Muscle layer of colon (tissue), 2 donors: Measurements from ENCODE around the gene GPR25.

Source experiments
- H3K27ac ChIP-seq: one replicate; pipeline ENCODE4 v1.7.0; 2013; ENCODE audit warnings: low read depth, mild to moderate bottlenecking, low read length, moderate library complexity
- H3K27me3 ChIP-seq, 2 donors: one replicate each; pipeline ENCODE4 v1.7.0; 2013; ENCODE audit warnings: low read length in 2 of 2, mild to moderate bottlenecking in 2 of 2; ENCODE audit not compliant: insufficient read depth in 2 of 2, control insufficient read depth in 1 of 2
- H3K36me3 ChIP-seq: one replicate; pipeline ENCODE4 v1.7.0; 2013; ENCODE audit warnings: mild to moderate bottlenecking, low read length; ENCODE audit not compliant: insufficient read depth
- H3K4me1 ChIP-seq: one replicate; pipeline ENCODE4 v1.7.0; 2013; ENCODE audit warnings: mild to moderate bottlenecking, low read length; ENCODE audit not compliant: insufficient read depth
- H3K4me3 ChIP-seq, 2 donors: one replicate each; pipeline ENCODE4 v1.7.0; 2013; ENCODE audit warnings: low read length in 2 of 2, low read depth in 1 of 2, mild to moderate bottlenecking in 1 of 2, moderate library complexity in 1 of 2
- H3K9ac ChIP-seq: one replicate; pipeline ENCODE4 v1.7.0; 2013; ENCODE audit warnings: low read length
- H3K9me3 ChIP-seq: one replicate; pipeline ENCODE4 v1.7.0; 2013; ENCODE audit warnings: mild to moderate bottlenecking, low read length
- donor health status: abdominal sarcoma.
- donor health status: Adenocarcinoma of cecum.

GPR25 gene

DNA sequence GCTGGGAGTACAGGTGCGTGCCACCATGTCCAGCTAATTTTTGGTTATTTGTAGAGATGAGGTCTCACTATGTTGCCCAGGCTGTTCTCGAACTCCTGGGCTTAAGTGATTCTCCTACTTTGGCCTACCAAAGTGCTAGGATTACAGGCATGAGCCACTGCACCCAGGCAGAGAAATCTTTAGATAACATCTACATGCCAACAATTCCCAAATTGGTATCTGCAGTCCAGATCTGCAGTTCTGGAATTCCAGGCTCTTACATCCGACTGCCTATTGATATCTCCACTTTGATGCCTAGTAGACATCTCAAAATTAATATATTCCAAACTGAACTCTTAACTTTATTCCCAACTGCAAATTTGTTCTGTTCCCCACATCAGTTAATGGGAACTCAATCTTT is 45.2 kb downstream of the GPR25 start:
- no peak overlapping the region for H3K27ac ChIP-seq
- no peak overlapping the region for H3K9ac ChIP-seq
- no peaks in the 10 kb centered on the region for H3K36me3 ChIP-seq
- no peak overlapping the region for H3K4me3 ChIP-seq
- H3K9me3 ChIP-seq = no peaks in the 10 kb centered on the region
- H3K4me1 ChIP-seq = no peaks in the 10 kb centered on the region
- H3K27me3 ChIP-seq = peaks cover 0 to 4% of the 10 kb centered on the region in 2 donors

DNA sequence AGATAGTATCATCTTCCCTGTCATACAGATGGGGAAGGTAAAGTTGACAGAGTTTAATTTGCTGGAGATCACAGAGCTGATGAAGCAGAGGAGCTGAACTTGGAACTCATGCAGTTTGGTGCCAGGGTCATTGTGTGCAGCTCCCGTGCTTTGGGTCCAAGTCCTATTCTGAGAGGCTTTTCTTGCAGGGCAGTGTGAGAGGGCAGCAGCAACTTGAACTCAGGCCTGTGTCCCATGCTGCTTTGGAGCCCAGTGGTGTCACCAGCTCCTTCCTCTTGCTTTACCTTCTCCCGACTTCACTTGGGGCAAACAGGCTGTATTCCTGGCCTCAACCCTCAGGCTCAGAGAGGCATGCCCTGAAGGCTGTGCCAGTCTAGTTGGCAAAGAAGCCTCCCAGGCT is 46.6 kb downstream of the GPR25 start:
- H3K27me3 ChIP-seq = peaks cover 0 to 4% of the 10 kb centered on the region in 2 donors
- H3K27ac ChIP-seq = no peak overlapping the region
- no peaks in the 10 kb centered on the region for H3K36me3 ChIP-seq
- no peak overlapping the region for H3K4me3 ChIP-seq
- no peak overlapping the region for H3K9ac ChIP-seq
- no peaks in the 10 kb centered on the region for H3K4me1 ChIP-seq
- H3K9me3 ChIP-seq = no peaks in the 10 kb centered on the region

DNA sequence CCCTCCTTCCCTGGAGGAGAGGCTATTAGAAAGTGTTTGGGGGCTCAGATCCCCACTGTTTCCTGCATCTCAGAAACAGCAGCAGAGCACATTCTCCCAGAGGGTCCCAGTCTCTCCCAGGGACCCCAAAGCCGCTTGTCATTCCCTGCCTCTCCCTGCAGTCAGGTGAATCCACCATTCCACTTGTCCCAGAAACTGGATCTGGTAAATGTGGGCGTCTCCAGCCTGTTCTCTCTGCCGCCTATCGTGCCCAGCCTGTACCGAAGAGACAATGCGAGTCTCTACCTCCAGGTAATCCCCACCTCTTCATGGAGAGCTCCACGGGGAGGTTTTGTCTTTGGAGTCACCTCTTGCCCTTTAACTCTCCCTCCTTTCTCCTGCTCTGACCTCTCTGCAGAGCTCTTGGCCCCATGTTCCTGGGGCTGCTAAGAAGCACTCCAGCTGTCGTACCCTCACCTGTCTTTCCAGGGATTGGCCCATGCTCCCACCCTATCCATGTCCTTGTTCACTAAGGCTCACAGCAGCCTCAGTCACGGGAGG is 48.9 kb downstream of the GPR25 start:
- Histone ChIP-seq H3K9ac (no peak overlapping the region), H3K27ac (no peak overlapping the region), H3K4me1 (no peaks in the 10 kb centered on the region), H3K9me3 (no peaks in the 10 kb centered on the region), H3K27me3 (no peaks in the 10 kb centered on the region), H3K36me3 (no peaks in the 10 kb centered on the region), H3K4me3 (no peak overlapping the region)

DNA sequence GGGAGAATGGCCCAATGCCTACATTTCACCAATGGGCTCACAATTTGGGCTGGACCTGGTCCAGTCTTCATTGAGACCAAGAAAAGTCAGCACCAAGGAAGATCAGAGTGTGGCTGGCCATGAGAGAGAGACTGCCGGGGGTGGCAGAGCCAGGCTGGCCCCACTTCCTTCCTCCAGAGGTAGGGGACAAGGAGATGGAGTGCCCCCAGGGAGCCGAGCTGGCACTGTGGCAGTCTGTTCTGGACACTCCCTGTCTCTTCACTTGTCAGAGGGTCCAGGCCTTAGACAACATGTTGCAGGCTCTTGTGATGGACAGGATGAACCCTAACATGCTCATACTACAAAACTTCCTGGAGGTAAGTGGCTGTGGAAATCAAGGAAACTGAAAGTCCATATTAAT is 49.6 kb downstream of the GPR25 start:
- Histone ChIP-seq H3K36me3 (no peaks in the 10 kb centered on the region), H3K27ac (no peak overlapping the region), H3K27me3 (no peaks in the 10 kb centered on the region), H3K4me3 (no peak overlapping the region), H3K4me1 (no peaks in the 10 kb centered on the region), H3K9me3 (no peaks in the 10 kb centered on the region), H3K9ac (no peak overlapping the region)

DNA sequence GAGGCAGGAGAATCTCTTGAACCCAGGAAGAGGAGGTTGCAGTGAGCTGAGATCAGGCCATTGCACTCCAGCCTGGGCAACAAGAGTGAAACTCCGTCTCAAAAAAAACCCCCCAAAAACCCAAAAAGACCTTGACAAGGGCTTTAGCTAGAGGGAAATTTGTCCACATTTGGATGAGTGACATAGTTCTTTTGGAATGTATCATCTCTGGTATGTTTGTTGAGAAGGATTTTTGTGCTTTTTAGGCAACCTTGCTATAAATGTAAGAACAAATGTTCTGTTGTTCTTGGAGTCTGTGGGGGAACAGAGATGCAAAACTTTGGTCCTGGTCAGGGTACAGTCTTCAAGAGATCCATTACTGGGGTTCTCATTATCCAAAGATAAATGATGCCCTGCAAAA is 50.8 kb downstream of the GPR25 start:
- Histone ChIP-seq H3K27me3 (no peaks in the 10 kb centered on the region), H3K4me3 (no peak overlapping the region), H3K4me1 (no peaks in the 10 kb centered on the region), H3K36me3 (no peaks in the 10 kb centered on the region), H3K9ac (no peak overlapping the region), H3K27ac (no peak overlapping the region), H3K9me3 (no peaks in the 10 kb centered on the region)
